Heart right ventricle (tissue), 16 donors: ENCODE data around the gene PEF1. TPM values are rescaled to one million over a fixed set of nuclear protein-coding genes. Genes with fewer than 3 reads are reported as not detected.

Experiments
- ATAC-seq, 8 donors: fragments of 200-7000 bp; cut with Tn5 transposase; one replicate each; pipeline ENCODE4 v1.9.1; 2020; ENCODE audit warnings: mild to moderate bottlenecking in 8 of 8, moderate library complexity in 8 of 8, moderate number of reproducible peaks in 1 of 8
- DNase-seq, 2 donors: peaks; one replicate each; pipeline ENCODE4 v3.0.0-alpha.2; 2020
- H3K27ac ChIP-seq, 10 donors: fragments of 200-600 bp; sonication (generic) in 2 of 10; one replicate each; pipeline versions ENCODE4 v1.5.0 to v1.8.0; 2020 to 2022; ENCODE audit warnings: mild to moderate bottlenecking in 3 of 10
- H3K27me3 ChIP-seq, 7 donors: fragments of 200-600 bp; one replicate each; pipeline ENCODE4 v1.8.0; 2021 to 2022; ENCODE audit warnings: mild to moderate bottlenecking in 2 of 7
- H3K36me3 ChIP-seq, 9 donors: fragments of 200-600 bp; sonication (generic) in 1 of 9; one replicate each; pipeline versions ENCODE4 v1.5.0 to v1.8.0; 2020 to 2022; ENCODE audit warnings: mild to moderate bottlenecking in 2 of 9
- H3K4me1 ChIP-seq, 9 donors: fragments of 200-600 bp; sonication (generic) in 1 of 9; one replicate each; pipeline versions ENCODE4 v1.5.0 to v1.8.0; 2020 to 2022; ENCODE audit warnings: mild to moderate bottlenecking in 4 of 9
- H3K4me3 ChIP-seq, 10 donors: fragments of 200-600 bp; sonication (generic) in 2 of 10; one replicate each; pipeline versions ENCODE4 v1.5.0 to v1.8.0; 2020 to 2022; ENCODE audit warnings: mild to moderate bottlenecking in 7 of 10, moderate library complexity in 2 of 10
- H3K9me3 ChIP-seq, 11 donors: fragments of 200-600 bp in 10 of 11; sonication (generic) in 2 of 11; one replicate each; pipeline versions ENCODE4 v1.5.0 to v1.8.0; 2013 to 2022; ENCODE audit warnings: mild to moderate bottlenecking in 2 of 11, control low read depth in 1 of 11, moderate library complexity in 1 of 11
- WGBS, 2 donors: extraction: QIAGEN DNeasy Blood & Tissue Kit; methylation state at CpG; one replicate each; pipeline ENCODE4 v1.1.7; 2013; ENCODE audit warnings: inconsistent platforms in 1 of 2; 5-methylcytosine and 5-hydroxymethylcytosine counted together
- intact Hi-C, 10 donors: fragments of 100-400 bp; cut with DNase I; formaldehyde crosslinking; loops; one replicate each; pipeline versions ENCODE4 v1.11.1 to v1.14.2; 2022
- polyA plus RNA-seq, 2 donors: library from polyadenylated mRNA; stranded (reverse); fragments of 200-250 nt; gene quantifications; one replicate each; pipeline ENCODE4 v1.2.3, GENCODE V29; 2013
- total RNA-seq, 10 donors: library from RNA; stranded (reverse); fragmentation: NEBNext Ultra II Directional in 3 of 10; extraction: Animal tissue kit (Norgen Biotek cat#: 25700) in 3 of 10; gene quantifications; one replicate each; pipeline versions ENCODE4 v1.2.1 to v1.2.4, GENCODE V29; 2021 to 2023
- TF ChIP-seq, protein P1 (sequence below), 9 donors: fragments of 200-600 bp; sonication (generic) in 2 of 9; IDR thresholded peaks; one replicate each; pipeline versions ENCODE4 v1.5.0 to v1.8.0; 2021 to 2022; ENCODE audit warnings: antibody characterized with exemption in 9 of 9, mild to moderate bottlenecking in 5 of 9, moderate library complexity in 1 of 9
- donor health status: Arrhythmogenic right ventricular cardiomyopathy.
- donor health status: ischemic (EF 13 %, LVEDD 7.1; RV severe dilation, severe dysfunction).
- donor health status: healthy with polysubstance abuse.
- donor health status: DM: no; HTN: yes; CAD: no.
- donor health status: DM: no; HTN: no; CAD: no.
- donor health status: ischemic (EF 25% LVEDD 6.9; RV normal size, moderate dysfunction).
- donor health status: ischemic (EF 25% LVEDD 5.7; RV mildly dilated, moderate dysfunction).
- donor health status: healthy.
- donor health status: DM: yes; HTN: yes; CAD: no.
- donor health status: Ischemic cardiomyopathy.
- donor health status: ischemic (EF 35%, LVEDD 5.7; RV mildly dilated, moderate dysfunction).
- donor health status: nonischemic (EF 11% LVEDD 7.7; RV severe dilation, severe dysfunction).
- donor health status: DM: yes; HTN: yes; CAD: no.
- donor health status: PGD.
- donor health status: ischemic (EF 29% LVEDD 5.4; RV normal size, mild dysfunction).
- donor health status: nonischemic (EF 23%, LVEDD 6.1; RV moderate dilation, normal function).

Gene PEF1
- total and polyA plus RNA-seq, 12 donors, result 35.0 to 94.3 (median 40.0) TPM

GRCh38 chr1:31663622-31664452, 19.2 kb upstream of the PEF1 start:
- H3K36me3 ChIP-seq, result peaks cover 0 to 32% (median 0%) of the 10 kb centered on the region in 9 donors

GRCh38 chr1:31662463-31662862, 17.8 kb upstream of the PEF1 start:
- Histone ChIP-seq H3K27ac (no peak overlapping the region), H3K27me3 (no peaks in the 10 kb centered on the region), H3K9me3 (no peaks in the 10 kb centered on the region), H3K36me3 (peaks cover 0 to 45% (median 0%) of the 10 kb centered on the region in 9 donors), H3K4me3 (no peak overlapping the region), H3K4me1 (peaks cover 6 to 25% (median 14%) of the 10 kb centered on the region in 9 donors)
- 94% methylated on average over 12 of the region's 12 CpGs for WGBS, 2 donors
- intact Hi-C loops, result loop anchor here in 9 of 10 donors (2.0 to 10.0 kb wide), 8 partner anchors 52 to 322 kb away; no protein-coding TSS in a partner anchor
- no peak for DNase-seq
- ATAC-seq, result no peak
- TF ChIP-seq, protein P1, sequence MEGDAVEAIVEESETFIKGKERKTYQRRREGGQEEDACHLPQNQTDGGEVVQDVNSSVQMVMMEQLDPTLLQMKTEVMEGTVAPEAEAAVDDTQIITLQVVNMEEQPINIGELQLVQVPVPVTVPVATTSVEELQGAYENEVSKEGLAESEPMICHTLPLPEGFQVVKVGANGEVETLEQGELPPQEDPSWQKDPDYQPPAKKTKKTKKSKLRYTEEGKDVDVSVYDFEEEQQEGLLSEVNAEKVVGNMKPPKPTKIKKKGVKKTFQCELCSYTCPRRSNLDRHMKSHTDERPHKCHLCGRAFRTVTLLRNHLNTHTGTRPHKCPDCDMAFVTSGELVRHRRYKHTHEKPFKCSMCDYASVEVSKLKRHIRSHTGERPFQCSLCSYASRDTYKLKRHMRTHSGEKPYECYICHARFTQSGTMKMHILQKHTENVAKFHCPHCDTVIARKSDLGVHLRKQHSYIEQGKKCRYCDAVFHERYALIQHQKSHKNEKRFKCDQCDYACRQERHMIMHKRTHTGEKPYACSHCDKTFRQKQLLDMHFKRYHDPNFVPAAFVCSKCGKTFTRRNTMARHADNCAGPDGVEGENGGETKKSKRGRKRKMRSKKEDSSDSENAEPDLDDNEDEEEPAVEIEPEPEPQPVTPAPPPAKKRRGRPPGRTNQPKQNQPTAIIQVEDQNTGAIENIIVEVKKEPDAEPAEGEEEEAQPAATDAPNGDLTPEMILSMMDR (IDR thresholded peaks at IDR 0.05), result no peak

More at GRCh38 chr1:31663622-31664452, 19.2 kb upstream of the PEF1 start:
- intact Hi-C loops, result loop anchor here (1.0 to 10.0 kb wide), 12 partner anchors 51 to 321 kb away; no protein-coding TSS in a partner anchor
- H3K27ac ChIP-seq, result no peak overlapping the region
- no peaks in the 10 kb centered on the region for H3K9me3 ChIP-seq
- peaks cover 6 to 26% (median 15%) of the 10 kb centered on the region in 9 donors for H3K4me1 ChIP-seq
- no peaks in the 10 kb centered on the region for H3K27me3 ChIP-seq
- TF ChIP-seq, protein P1 (IDR thresholded peaks at IDR 0.05), result peak; percentile 83 to 92 (median 89)
- no peak overlapping the region for H3K4me3 ChIP-seq
- 52 to 56% methylated on average over 9 of the region's 9 CpGs for WGBS, 2 donors
- DNase-seq (peak; percentile 62 to 69), ATAC-seq (peak in 7 of 8 donors; percentile 33 to 66 (median 52))

GRCh38 chr1:31661856-31662255, 17.2 kb upstream of the PEF1 start:
- Histone ChIP-seq H3K4me1 (peaks cover 4 to 19% (median 9%) of the 10 kb centered on the region in 9 donors), H3K27me3 (no peaks in the 10 kb centered on the region), H3K36me3 (peaks cover 0 to 49% (median 0%) of the 10 kb centered on the region in 9 donors), H3K9me3 (no peaks in the 10 kb centered on the region), H3K4me3 (no peak overlapping the region), H3K27ac (no peak overlapping the region)
- DNase-seq, result no peak
- intact Hi-C loops, result loop anchor here in 9 of 10 donors (2.0 to 10.0 kb wide), 8 partner anchors 53 to 323 kb away; no protein-coding TSS in a partner anchor
- 95 to 97% methylated on average over 6 of the region's 6 CpGs for WGBS, 2 donors
- ATAC-seq, result no peak
- TF ChIP-seq, protein P1 (IDR thresholded peaks at IDR 0.05), result no peak

DNA sequence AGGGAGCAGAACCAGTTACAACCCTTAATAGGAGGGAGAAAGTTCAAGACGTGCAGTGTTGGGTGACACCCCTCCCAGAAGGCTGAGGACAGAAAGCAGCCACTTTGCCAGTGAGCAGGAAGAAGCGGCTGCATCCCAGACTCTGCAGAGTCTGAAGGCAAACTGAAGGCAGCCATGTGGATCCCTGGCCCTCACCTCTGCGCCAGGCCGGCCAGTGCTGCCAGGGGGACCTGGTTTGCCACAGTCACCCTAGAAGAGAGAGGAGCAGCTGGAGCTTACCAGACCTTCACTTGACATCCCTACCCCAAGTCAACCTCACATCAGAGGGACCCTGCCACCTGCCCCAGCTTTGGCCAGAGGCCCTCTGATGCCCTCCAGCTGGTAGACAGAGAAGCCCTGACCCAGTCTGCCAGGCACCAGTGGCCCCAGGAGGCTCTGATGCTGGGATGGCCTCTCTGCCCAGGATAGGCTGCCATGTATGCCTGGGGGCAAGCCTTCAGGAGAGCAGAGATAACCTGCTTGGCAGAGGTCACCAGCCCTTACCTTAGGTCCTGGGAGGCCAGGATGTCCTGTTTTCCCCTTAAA, 16.3 kb upstream of the PEF1 start:
- H3K4me1 ChIP-seq, result peaks cover 0 to 11% (median under 1%) of the 10 kb centered on the region in 9 donors
- 88 to 93% methylated on average over 4 of the region's 4 CpGs for WGBS, 2 donors
- H3K9me3 ChIP-seq, result no peaks in the 10 kb centered on the region
- peaks cover 0 to 56% (median 0%) of the 10 kb centered on the region in 9 donors for H3K36me3 ChIP-seq
- H3K4me3 ChIP-seq, result no peak overlapping the region
- H3K27me3 ChIP-seq, result no peaks in the 10 kb centered on the region
- TF ChIP-seq, protein P1 (IDR thresholded peaks at IDR 0.05), result no peak
- no peak overlapping the region for H3K27ac ChIP-seq
- DNase-seq, result no peak
- no peak for ATAC-seq
- intact Hi-C loops, result loop anchor here in 9 of 10 donors (5.0 to 10.0 kb wide), 7 partner anchors 54 to 324 kb away; no protein-coding TSS in a partner anchor
